ENCODE data around the gene CPVL. TPM values are rescaled to one million over a fixed set of nuclear protein-coding genes. Genes with fewer than 3 reads are reported as not detected.

The CPVL gene
- total RNA-seq, 1 experiment from 2014 or later: 62.7 TPM

DNA sequence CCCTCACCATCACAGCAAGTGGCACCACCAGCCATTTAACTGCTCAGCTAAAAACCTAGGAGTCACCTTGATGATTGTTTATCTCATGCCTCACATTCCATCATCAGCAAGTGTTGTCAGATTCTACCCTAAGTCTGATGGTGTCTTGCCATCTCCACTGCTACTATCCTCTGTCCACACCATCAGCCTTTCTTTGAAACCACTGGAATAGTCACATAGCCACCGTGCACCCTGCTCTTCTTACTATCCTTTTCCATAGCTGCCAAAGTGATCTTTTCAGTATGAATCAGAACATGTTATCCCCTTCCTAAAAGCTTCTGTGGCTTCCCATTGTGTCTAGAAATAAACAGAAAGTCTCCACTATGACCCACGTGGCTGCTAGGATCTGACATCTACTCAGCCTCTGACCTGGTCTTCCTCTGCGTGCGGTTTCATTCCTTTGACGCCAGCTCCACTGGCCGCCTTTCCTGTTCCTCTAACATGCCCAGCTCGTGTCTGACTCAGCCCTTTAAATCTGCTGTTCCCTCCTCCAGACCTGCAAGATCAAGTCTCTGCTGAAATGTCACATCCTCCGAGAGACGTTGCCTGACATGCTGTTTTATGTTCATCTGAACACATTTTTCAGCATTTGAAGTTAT, 31.7 kb upstream of the CPVL start:
- no TSS peak for BruUV-seq (replicated peaks)
- intact Hi-C loops (cut with micrococcal nuclease; ENCODE audit: unreplicated experiment): no loop called here
- CTCF ChIA-PET: interaction anchor here (0.6 to 1.0 kb wide), 3 partner anchors 28 to 221 kb away, joined by 3 to 4 read pairs (median 4); no protein-coding TSS in a partner anchor
- Mint-ChIP-seq H3K9me3 (ENCODE audit: low read depth, unreplicated experiment) (no peaks in the 10 kb centered on the region), H3K36me3 (ENCODE audit: insufficient read depth, unreplicated experiment) (no peaks in the 10 kb centered on the region), H3K27ac (ENCODE audit: unreplicated experiment) (no peak overlapping the region), H3K4me3 (ENCODE audit: low read depth, unreplicated experiment) (no peak overlapping the region), H3K27me3 (ENCODE audit: unreplicated experiment) (no peaks in the 10 kb centered on the region), H3K4me1 (ENCODE audit: low read depth, unreplicated experiment) (peaks cover 10% of the 10 kb centered on the region)
- TF ChIP-seq, protein P1, sequence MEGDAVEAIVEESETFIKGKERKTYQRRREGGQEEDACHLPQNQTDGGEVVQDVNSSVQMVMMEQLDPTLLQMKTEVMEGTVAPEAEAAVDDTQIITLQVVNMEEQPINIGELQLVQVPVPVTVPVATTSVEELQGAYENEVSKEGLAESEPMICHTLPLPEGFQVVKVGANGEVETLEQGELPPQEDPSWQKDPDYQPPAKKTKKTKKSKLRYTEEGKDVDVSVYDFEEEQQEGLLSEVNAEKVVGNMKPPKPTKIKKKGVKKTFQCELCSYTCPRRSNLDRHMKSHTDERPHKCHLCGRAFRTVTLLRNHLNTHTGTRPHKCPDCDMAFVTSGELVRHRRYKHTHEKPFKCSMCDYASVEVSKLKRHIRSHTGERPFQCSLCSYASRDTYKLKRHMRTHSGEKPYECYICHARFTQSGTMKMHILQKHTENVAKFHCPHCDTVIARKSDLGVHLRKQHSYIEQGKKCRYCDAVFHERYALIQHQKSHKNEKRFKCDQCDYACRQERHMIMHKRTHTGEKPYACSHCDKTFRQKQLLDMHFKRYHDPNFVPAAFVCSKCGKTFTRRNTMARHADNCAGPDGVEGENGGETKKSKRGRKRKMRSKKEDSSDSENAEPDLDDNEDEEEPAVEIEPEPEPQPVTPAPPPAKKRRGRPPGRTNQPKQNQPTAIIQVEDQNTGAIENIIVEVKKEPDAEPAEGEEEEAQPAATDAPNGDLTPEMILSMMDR (IDR thresholded peaks at IDR 0.05; ENCODE audit: unreplicated experiment): no peak
- peak; percentile 43 for DNase-seq

DNA sequence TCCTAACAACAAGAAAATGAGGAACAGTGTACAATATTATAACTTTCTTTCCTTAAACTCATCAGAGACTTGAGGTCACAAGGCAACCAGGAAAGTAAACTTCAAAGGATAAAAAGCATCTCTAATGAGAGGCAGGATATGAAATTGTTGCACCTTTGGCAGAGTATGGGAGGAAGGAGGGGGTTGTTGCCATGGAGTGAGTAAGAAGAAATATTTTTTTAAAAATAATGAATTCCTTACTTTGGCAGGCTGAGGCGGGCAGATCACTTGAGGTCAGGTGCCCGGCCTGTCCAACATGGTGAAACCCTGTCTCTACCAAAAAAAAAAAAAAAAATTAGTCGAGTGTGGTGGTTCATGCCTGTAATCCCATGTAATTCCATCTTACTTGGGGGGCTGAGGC, 27.1 kb upstream of the CPVL start:
- intact Hi-C loops (cut with micrococcal nuclease; ENCODE audit: unreplicated experiment): no loop called here
- Mint-ChIP-seq H3K36me3 (ENCODE audit: insufficient read depth, unreplicated experiment) (no peaks in the 10 kb centered on the region), H3K27me3 (ENCODE audit: unreplicated experiment) (no peaks in the 10 kb centered on the region), H3K4me3 (ENCODE audit: low read depth, unreplicated experiment) (no peak overlapping the region), H3K9me3 (ENCODE audit: low read depth, unreplicated experiment) (no peaks in the 10 kb centered on the region), H3K4me1 (ENCODE audit: low read depth, unreplicated experiment) (peaks cover 9% of the 10 kb centered on the region), H3K27ac (ENCODE audit: unreplicated experiment) (no peak overlapping the region)
- BruUV-seq (replicated peaks): no TSS peak
- TF ChIP-seq, protein P1 (IDR thresholded peaks at IDR 0.05; ENCODE audit: unreplicated experiment): no peak
- CTCF ChIA-PET: interaction anchor here (0.6 to 0.8 kb wide), 2 partner anchors 120 to 178 kb away, joined by 6 read pairs; no protein-coding TSS in a partner anchor
- DNase-seq: no peak

DNA sequence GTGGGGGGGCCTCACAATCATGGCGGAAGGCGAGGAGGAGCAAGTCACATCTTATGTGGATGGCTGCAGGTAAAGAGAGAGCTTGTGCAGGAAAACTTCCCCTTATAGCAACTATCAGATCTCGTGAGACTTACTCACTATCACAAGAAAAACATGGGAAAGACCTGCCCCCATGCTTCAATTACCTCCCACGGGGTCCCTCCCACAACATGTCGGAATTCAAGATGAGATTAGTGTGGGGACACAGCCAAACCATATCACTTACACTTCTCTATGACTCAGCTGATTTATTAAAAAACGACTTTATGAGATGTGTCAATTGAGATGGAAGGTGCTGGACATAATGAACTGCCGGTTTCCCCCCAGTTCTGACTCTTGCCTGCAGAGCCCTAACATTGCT, 24.4 kb upstream of the CPVL start:
- BruUV-seq (replicated peaks): no TSS peak
- CTCF ChIA-PET: interaction anchor here (0.6 kb wide), 1 partner anchor 393 kb away, joined by 4 read pairs; no protein-coding TSS in a partner anchor
- H3K9me3 Mint-ChIP-seq (ENCODE audit: low read depth, unreplicated experiment): peaks cover 4% of the 10 kb centered on the region
- intact Hi-C loops (cut with micrococcal nuclease; ENCODE audit: unreplicated experiment): no loop called here
- no peak overlapping the region for H3K4me3 Mint-ChIP-seq (ENCODE audit: low read depth, unreplicated experiment)
- TF ChIP-seq, protein P1 (IDR thresholded peaks at IDR 0.05; ENCODE audit: unreplicated experiment): no peak
- no peak for DNase-seq
- no peaks in the 10 kb centered on the region for H3K4me1 Mint-ChIP-seq (ENCODE audit: low read depth, unreplicated experiment)
- no peak overlapping the region for H3K27ac Mint-ChIP-seq (ENCODE audit: unreplicated experiment)
- no peaks in the 10 kb centered on the region for H3K36me3 Mint-ChIP-seq (ENCODE audit: insufficient read depth, unreplicated experiment)
- H3K27me3 Mint-ChIP-seq (ENCODE audit: unreplicated experiment): no peaks in the 10 kb centered on the region

DNA sequence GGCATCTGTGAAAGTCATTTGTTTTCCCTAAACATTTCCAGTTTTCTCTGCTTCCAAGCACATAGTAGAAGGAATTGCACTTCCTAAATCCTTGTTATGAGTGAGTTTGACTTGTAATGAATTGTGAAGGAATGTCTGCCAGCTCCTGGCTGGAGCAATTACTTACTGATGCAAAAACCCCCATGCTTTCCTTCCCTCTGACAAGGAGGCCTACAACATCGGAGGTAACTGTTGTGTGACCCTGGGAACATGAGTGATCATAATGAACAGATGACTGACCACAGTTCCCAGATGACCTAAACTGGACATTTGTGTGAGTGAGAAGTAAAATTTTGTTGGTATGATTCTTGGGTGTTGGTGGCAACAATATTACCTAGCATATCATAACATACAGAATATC, 21.4 kb upstream of the CPVL start:
- no peaks in the 10 kb centered on the region for H3K4me1 Mint-ChIP-seq (ENCODE audit: low read depth, unreplicated experiment)
- TF ChIP-seq, protein P1 (IDR thresholded peaks at IDR 0.05; ENCODE audit: unreplicated experiment): no peak
- H3K27ac Mint-ChIP-seq (ENCODE audit: unreplicated experiment): no peak overlapping the region
- no peak for DNase-seq
- intact Hi-C loops (cut with micrococcal nuclease; ENCODE audit: unreplicated experiment): no loop called here
- CTCF ChIA-PET: interaction anchor here (1.0 kb wide), 1 partner anchor 10 kb away, joined by 3 read pairs; no protein-coding TSS in a partner anchor
- H3K27me3 Mint-ChIP-seq (ENCODE audit: unreplicated experiment): no peaks in the 10 kb centered on the region
- H3K4me3 Mint-ChIP-seq (ENCODE audit: low read depth, unreplicated experiment): no peak overlapping the region
- peaks cover 6% of the 10 kb centered on the region for H3K9me3 Mint-ChIP-seq (ENCODE audit: low read depth, unreplicated experiment)
- BruUV-seq (replicated peaks): no TSS peak
- H3K36me3 Mint-ChIP-seq (ENCODE audit: insufficient read depth, unreplicated experiment): no peaks in the 10 kb centered on the region

Data from Calu3 (cell line).